GM19043 (cell line): Measurements from ENCODE around the gene CDC42BPG.

Experiments
- ATAC-seq: cut with Tn5 transposase; IDR thresholded peaks from one replicate; pipeline ENCODE4 v1.9.1; 2021; ENCODE audit warnings: low read depth; ENCODE audit not compliant: unreplicated experiment

Gene CDC42BPG

GRCh38 chr11:64793271-64794160 is 50.9 kb downstream of the CDC42BPG start:
- no peak for ATAC-seq

GRCh38 chr11:64792482-64792881 is 52.0 kb downstream of the CDC42BPG start:
- no peak for ATAC-seq

GRCh38 chr11:64791781-64792291 is 52.6 kb downstream of the CDC42BPG start:
- ATAC-seq, result no peak

DNA sequence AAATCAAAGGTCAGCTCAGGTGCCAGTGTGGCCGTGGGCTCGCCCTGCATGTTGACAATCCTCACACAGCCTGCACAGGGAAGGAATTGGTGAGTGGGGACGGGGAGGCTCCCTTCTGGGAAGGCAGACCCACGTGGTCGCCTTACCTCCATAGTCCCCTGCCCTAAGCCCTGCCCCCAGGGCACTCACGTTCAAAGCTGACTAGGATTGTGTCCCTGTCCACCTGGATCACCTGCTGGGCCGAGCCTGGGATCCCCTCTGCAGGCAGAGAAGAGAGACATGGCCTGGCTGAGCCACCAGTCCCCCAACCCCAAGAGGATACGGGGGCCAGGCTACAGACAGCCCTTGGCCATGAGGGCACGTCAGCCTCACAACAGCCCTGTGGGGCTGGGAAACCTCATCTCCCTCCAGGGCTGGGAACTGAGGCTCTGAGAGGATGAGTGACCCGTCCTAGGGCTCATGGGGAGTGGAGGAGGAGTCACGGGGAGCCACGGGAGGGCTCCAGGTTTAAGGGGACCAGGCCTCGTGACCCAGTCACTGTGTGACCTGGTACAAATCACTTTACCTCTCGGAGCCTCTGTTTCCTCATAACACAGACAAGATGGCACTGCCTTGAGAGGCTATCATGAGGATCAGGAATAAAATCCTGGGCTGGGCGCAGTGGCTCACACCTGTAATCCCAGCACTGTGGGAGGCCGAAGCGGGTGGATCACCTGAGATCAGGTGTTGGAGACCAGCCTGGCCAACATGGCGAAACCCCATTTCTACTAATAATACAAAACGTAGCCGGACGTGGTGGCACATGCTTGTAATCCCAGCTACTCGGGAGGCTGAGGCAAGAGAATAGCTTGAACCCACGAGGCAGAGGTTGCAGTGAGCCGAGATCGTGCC is 54.0 kb downstream of the CDC42BPG start:
- ATAC-seq, result no peak

DNA sequence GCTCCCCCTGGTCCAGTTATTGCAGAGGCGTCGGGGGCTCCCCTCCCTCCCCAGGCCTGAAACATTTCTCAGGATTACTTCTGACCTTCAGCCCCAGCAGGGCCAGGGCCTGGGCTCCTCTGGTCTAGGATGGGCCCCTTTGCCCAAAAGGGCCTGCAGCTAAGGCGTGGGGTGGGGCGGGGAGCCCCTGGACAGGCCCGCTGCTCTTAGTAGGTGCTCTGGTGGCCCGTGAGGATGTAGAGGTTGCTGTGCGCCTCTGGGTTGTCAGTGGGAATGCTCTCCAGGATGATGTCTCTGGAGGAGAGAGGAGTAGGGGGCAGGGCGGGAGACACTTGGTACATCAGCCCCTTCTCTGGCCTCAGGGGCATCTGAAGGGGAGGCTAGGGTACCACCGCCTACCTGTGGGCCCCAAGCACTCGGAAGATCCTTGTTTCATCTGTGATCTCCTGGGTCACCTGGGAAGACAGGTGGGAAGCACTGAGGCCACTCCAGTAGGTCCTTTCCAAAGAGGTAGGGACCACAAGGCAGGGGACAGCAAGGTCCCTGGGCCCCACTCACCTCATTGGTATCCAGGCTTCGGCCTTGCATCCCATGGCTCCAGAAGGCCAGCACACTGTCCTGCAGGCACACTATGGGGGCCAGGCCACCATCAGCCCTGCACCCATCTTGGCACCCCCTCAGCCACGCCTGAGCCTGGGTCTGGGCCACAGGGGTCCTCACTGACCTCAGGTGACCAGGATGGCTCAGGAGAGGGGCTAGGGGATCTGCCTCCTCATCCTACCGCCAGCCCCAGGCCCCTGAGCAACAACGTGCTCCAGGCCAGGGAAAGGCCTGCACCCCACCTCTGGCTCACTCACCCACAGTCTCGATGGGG is 54.9 kb downstream of the CDC42BPG start:
- no peak for ATAC-seq

- ATAC-seq, result no peak
Observed at GRCh38 chr11:64788321-64789215, 55.9 kb downstream of the CDC42BPG start.

DNA sequence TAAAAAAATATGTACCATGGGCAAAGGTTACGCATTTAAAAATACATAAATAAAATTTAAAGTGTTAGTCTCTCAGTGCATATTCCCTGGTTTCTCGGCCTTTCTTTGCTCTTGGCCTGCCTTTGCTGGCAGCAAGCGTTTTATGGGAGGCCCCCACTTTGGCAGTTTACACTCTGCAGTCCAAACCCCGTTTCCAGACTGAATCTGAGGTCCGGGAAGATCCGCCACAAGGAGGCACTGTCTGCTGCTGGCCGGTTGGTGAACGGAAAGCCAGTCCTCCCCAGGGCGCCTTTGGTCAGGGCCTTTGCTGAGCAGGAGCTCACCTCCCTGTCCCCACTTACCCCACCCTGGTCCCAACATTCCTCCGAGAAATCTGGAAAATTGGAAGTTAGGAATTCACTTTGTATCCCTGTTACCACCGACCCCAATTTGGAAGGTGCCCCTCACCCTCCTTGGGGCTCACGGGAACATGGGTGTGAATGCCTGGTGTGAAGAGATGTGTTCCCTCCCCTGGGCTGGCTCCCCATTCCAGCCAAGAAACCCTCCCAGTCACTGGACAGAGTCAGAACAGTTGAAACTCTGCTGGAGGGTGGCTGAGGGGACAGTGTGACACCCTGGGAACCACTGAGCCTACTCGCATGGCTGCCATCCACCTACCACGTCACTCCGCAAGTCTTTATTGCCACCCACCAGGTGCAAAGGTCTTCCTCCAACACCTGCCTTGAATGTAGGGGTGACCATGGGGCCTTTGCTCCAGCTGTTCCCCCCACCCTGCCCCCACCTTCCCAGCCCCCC is 56.7 kb downstream of the CDC42BPG start:
- no peak for ATAC-seq

DNA sequence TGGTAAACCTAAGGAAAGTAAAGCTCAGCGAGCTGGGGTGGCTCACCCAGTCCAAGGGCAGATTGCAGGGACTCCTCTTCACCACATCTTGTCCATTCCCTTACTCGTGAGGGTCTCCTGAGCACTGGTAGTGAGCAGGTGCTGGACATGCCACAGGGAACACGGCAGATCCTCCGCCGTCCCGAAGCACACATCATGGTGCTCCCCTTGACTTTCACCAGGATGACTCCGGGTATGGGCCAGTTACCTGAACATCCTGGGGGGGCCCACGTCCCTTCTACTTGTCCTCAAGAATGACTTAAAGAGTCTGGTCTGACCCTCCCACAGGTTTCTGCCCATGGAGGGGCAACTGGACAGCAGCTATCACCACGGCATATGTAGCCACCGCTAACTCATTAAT is 58.1 kb downstream of the CDC42BPG start:
- ATAC-seq, result no peak

DNA sequence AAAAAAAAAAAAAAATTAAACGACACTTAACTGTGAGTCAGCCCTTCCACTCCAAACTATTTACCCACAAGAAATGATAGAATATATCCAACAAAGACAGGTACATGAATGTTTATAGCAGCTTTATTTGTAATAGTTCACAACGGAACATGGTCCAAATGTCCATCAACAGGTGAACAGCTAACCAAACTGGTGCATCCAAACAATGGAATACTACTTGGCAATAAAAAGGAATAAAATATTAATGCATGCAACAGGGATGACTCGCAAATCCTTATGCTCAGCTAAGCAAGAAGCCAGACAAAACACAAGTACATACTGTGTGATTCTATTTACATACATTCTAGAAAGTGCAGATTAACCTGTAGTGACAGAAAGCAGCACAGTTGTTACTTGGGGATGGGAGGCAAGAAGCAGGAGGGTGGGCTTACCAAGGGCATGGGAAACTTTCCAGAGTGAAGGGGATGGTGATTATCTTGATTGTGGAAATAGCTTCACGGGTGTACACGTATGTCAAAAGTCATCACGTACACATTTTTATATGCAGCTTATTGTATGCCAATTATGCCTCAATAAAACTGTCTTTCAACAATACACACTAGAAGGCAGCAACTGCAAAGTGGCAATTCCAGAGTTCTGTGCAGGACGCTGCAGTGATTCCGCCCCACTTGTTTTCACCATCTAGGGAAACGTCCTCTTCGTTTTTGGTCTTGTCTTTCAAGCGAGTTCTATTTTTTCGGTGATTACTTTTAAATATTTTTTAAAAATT is 59.5 kb downstream of the CDC42BPG start:
- no peak for ATAC-seq

DNA sequence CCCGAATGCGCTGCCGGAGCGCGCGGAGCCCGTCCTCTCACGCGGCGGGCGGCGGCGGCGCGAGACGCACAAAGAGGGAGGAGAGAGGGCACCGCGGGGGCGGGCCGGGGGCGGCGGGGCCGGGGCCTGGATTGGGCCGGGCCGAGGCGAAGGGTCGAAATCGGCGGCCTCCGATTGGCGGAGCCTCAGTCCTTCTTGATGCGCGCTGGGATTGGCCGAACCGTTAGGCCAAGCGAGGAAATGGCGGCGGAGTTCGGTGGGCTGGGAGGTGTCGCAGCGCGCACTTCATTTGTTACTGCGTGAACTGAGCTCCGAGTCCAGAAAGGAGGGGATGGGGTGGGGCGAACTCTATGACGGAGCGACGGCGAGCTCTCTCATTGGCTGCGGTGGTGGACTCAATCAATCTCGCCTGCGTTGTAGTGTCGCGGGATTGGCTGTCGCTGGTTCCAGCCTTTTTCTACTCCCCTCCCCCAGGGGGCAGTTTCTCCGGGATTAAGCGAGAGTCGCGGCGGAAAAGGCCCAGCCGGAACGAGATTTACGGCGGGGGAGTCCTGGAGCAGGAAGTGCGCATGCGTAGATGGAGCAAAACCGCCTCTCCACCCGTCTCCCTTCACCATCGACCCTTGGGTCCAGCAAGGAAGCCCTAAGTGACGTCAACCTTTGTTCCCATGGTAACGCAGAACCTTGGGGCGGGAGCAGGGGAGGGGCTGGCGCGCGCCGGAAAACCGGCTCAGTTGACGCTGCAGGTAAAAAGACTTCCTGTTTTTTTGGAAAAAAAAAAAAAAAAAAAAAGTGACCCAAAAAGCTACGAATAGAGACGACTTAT is 65.8 kb downstream of the CDC42BPG start, which contains the start of gene SF1:
SF1 (minus strand) TSS at position 70 of the 826 bp plus-strand sequence. CDS start 150 bp downstream, outside the sequence.
- ATAC-seq, result peak; percentile 84

DNA sequence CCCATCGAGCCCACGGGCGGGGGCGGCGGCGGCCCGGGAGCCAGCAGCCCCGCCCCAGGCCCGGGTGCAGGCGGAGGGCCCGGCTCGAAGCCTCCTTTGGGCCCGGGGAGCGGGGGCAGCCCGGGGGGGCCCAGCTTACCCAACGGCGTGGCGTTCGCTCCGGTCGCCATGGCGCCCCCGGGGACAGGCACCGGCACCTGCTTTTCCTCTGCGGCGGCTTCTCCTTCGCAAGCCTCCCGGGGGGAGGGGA is 66.3 kb downstream of the CDC42BPG start:
- peak; percentile 1 for ATAC-seq

DNA sequence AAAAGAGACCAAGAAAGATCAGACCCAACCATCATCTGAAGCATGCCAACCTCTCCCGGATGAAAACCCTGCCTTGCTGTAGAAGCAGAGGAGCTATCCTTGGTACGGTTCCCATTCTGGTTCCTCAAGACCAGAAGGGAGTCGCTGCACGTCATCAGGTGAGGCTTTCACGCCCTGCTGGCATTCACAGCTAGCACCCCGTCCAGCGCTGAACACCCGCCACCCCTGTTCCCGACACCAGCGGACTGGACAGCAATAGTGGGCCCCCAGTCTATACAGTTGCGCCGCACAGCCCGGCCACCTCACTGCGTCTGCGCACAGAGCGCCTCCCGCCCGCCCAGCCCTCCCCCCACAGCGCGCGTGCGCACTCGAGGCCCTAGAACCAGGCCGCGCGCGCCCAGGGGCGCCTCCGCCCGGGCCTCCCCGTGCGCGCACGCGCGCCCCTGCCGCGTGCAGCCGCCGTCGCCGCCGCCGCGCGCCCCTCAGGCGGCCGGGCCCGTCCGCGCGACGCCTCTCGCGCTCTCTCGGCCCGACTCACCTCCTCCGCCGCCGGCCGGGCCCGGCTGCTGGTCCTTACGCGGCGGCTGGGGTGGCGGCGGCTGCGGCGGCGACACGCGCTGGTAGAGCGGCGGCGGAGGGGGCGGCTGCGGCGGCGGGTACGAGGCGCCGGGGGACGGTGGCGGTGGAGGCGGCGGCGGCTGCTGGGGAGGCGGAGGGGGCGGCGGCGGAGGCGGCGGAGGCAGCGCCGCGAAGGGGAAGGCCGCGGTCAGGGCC is 66.8 kb downstream of the CDC42BPG start:
- no peak for ATAC-seq

GRCh38 chr11:64776875-64777274 is 67.6 kb downstream of the CDC42BPG start:
- ATAC-seq, result no peak

- no peak for ATAC-seq
Observed at GRCh38 chr11:64776425-64776824, 68.0 kb downstream of the CDC42BPG start.

DNA sequence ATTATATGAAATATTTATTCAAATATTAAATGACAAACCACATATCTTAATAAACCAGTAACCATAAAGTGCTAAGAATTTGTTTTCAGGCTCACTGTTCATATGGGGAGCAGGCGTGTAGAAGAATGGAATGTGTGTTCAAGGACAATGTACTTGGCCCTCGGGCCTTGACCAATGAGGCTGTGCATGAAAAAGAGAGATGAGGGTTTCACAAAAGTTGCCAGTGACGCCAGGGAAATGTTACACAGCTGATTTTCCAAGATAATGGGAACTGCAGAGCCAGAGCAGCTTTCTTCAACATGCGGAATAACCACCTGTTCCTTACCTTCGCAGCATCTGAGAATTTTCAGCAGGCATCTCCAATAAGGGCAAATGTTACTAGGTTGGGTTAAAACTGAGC is 70.3 kb downstream of the CDC42BPG start:
- ATAC-seq, result no peak
